Measurements from ENCODE around the gene DAG1. TPM values are rescaled to one million over a fixed set of nuclear protein-coding genes. Genes with fewer than 3 reads are reported as not detected.
"Not testable (repeated sequence)": the region's sequence is repeated elsewhere in the genome, so short reads cannot be mapped to it uniquely, and the experiment has no call there.

The DAG1 gene
- total RNA-seq, 1 experiment from 2014 or later: 90.8 TPM

- DNase-seq (ENCODE audit: low read depth): peak; percentile 80
Observed at GRCh38 chr3:49469037-49469935, 781 bp upstream of the DAG1 start.

- no peak for DNase-seq (ENCODE audit: low read depth)
Observed at GRCh38 chr3:49470714-49471420, 800 bp downstream of the DAG1 start.

- peak; percentile 42 for DNase-seq (ENCODE audit: low read depth)
Observed at GRCh38 chr3:49471856-49472495, 1.9 kb downstream of the DAG1 start.

GRCh38 chr3:49476563-49476962 lies 6.5 kb downstream of the DAG1 start:
- peak; percentile 82 for DNase-seq (ENCODE audit: low read depth)

- DNase-seq (ENCODE audit: low read depth): no peak
Observed at GRCh38 chr3:49482766-49483165, 12.7 kb downstream of the DAG1 start.

GRCh38 chr3:49484471-49484870 lies 14.4 kb downstream of the DAG1 start:
- no peak for DNase-seq (ENCODE audit: low read depth)

GRCh38 chr3:49489247-49489646 lies 19.2 kb downstream of the DAG1 start:
- DNase-seq (ENCODE audit: low read depth): no peak

GRCh38 chr3:49492969-49493368 lies 22.9 kb downstream of the DAG1 start:
- no peak for DNase-seq (ENCODE audit: low read depth)

GRCh38 chr3:49493901-49494300 lies 23.8 kb downstream of the DAG1 start:
- no peak for DNase-seq (ENCODE audit: low read depth)

- DNase-seq (ENCODE audit: low read depth): no peak
Observed at GRCh38 chr3:49495023-49495422, 25.0 kb downstream of the DAG1 start.

- not testable (repeated sequence) for DNase-seq (ENCODE audit: low read depth)
Observed at GRCh38 chr3:49496845-49497244, 26.8 kb downstream of the DAG1 start.

GRCh38 chr3:49497606-49498005 lies 27.5 kb downstream of the DAG1 start:
- DNase-seq (ENCODE audit: low read depth): no peak

- no peak for DNase-seq (ENCODE audit: low read depth)
Observed at GRCh38 chr3:49498239-49498638, 28.2 kb downstream of the DAG1 start.

- no peak for DNase-seq (ENCODE audit: low read depth)
Observed at GRCh38 chr3:49498648-49499047, 28.6 kb downstream of the DAG1 start.

GRCh38 chr3:49500205-49500731 lies 30.2 kb downstream of the DAG1 start:
- peak; percentile 4 for DNase-seq (ENCODE audit: low read depth)

- peak; percentile 98 for DNase-seq (ENCODE audit: low read depth)
Observed at GRCh38 chr3:49500732-49501609, 30.9 kb downstream of the DAG1 start.

- no peak for DNase-seq (ENCODE audit: low read depth)
Observed at GRCh38 chr3:49501842-49502241, 31.8 kb downstream of the DAG1 start.

GRCh38 chr3:49506906-49507305 lies 36.8 kb downstream of the DAG1 start:
- no peak for DNase-seq (ENCODE audit: low read depth)

GRCh38 chr3:49509028-49509561 lies 39.0 kb downstream of the DAG1 start:
- no peak for DNase-seq (ENCODE audit: low read depth)

GRCh38 chr3:49511639-49512038 lies 41.6 kb downstream of the DAG1 start:
- DNase-seq (ENCODE audit: low read depth): no peak
